OCI-LY1 (cell line): ENCODE measurements around the gene PTPRD.

Experiments used
- H2AFZ ChIP-seq: fragments of 200-600 bp; sonication (generic), shearing (Covaris generic); 2 replicates; pipeline ENCODE4 v1.6.0; 2014; ENCODE audit warnings: antibody characterized with exemption, mild to moderate bottlenecking, low read length
- H3F3A ChIP-seq: fragments of 200-600 bp; sonication (generic), shearing (Covaris generic); 2 replicates; pipeline ENCODE4 v1.6.0; 2014; ENCODE audit warnings: mild to moderate bottlenecking, antibody characterized with exemption, low read length, moderate library complexity; ENCODE audit not compliant: insufficient read depth
- H3K27ac ChIP-seq: fragments of 200-600 bp; sonication (generic); 2 replicates; pipeline ENCODE4 v1.5.1; 2014; ENCODE audit warnings: low read length, mixed run types, mild to moderate bottlenecking, low read depth; ENCODE audit not compliant: poor library complexity, severe bottlenecking
- H3K27me3 ChIP-seq: fragments of 200-600 bp; sonication (generic); 2 replicates; pipeline ENCODE4 v1.6.0; 2014; ENCODE audit warnings: antibody characterized with exemption, mild to moderate bottlenecking, low read length, moderate library complexity; ENCODE audit not compliant: insufficient read depth
- H3K36me3 ChIP-seq: fragments of 200-600 bp; sonication (generic); 2 replicates; pipeline ENCODE4 v1.6.1; 2014; ENCODE audit warnings: mild to moderate bottlenecking, antibody characterized with exemption, low read length, moderate library complexity, mixed read lengths; ENCODE audit not compliant: insufficient read depth
- H3K4me1 ChIP-seq: fragments of 200-600 bp; sonication (generic); 2 replicates; pipeline ENCODE4 v1.5.1; 2014; ENCODE audit warnings: mild to moderate bottlenecking, low read length, moderate library complexity; ENCODE audit not compliant: insufficient read depth, severe bottlenecking
- H3K4me2 ChIP-seq: fragments of 200-600 bp; sonication (generic), shearing (Covaris generic); 2 replicates; pipeline ENCODE4 v1.6.1; 2014; ENCODE audit warnings: low read length
- H3K4me3 ChIP-seq: fragments of 200-600 bp; sonication (generic); 2 replicates; pipeline ENCODE4 v1.5.1; 2014; ENCODE audit warnings: low read length, low read depth, mild to moderate bottlenecking, mixed read lengths; ENCODE audit not compliant: poor library complexity, severe bottlenecking
- H3K79me2 ChIP-seq: fragments of 200-600 bp; shearing (Covaris generic); 2 replicates; pipeline ENCODE4 v1.6.1; 2016; ENCODE audit warnings: mixed run types, low read length, mixed read lengths; ENCODE audit not compliant: insufficient read depth
- H3K9ac ChIP-seq: fragments of 200-600 bp; sonication (generic), shearing (Covaris generic); 2 replicates; pipeline ENCODE4 v1.6.1; 2014; ENCODE audit warnings: mild to moderate bottlenecking, low read length, mixed read lengths
- H3K9me2 ChIP-seq: fragments of 200-600 bp; sonication (generic), shearing (Covaris generic); 2 replicates; pipeline ENCODE4 v1.6.1; 2014; ENCODE audit warnings: low read depth, mild to moderate bottlenecking, low read length, mixed read lengths
- H3K9me3 ChIP-seq: fragments of 200-600 bp; shearing (Covaris generic); 2 replicates; pipeline ENCODE4 v1.6.1; 2014; ENCODE audit warnings: low read length, mixed read lengths
- H4K20me1 ChIP-seq: fragments of 200-600 bp; sonication (generic), shearing (Covaris generic); 2 replicates; pipeline ENCODE4 v1.6.0; 2016; ENCODE audit warnings: mild to moderate bottlenecking, low read length; ENCODE audit not compliant: insufficient read depth
- EZH2 ChIP-seq: fragments of 200-600 bp; sonication (generic), shearing (Covaris generic); IDR thresholded peaks from 2 replicates; pipeline ENCODE4 v1.8.0; 2017; ENCODE audit warnings: borderline replicate concordance, mixed run types, mild to moderate bottlenecking, antibody characterized with exemption, low read length, moderate library complexity, mixed read lengths
- TF ChIP-seq, protein P1 (sequence below): fragments of 200-600 bp; sonication (generic), shearing (Covaris generic); IDR thresholded peaks from 2 replicates; pipeline ENCODE4 v1.5.1; 2017; ENCODE audit warnings: mild to moderate bottlenecking, antibody characterized with exemption, low read length, moderate library complexity, mixed read lengths

Gene PTPRD

DNA sequence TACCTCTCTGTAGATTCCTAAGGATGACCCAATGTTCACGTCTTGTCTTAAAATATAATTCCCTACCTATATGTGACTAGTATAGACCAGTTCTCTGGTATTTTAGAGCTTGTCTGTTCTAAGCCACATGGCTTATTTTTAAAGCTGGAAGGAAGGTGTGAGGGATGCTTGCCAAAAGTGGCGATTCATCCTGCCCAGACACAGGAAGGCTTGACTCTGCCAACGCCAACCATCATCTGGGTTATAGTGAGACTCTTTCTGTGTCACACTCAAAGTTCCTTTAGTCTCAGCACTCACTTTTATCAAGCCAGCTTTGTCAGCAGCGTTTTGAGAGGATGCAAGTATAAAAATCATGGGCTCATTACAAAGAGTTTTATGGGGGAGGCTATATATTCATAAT lies 500.0 kb downstream of the PTPRD start:
- no peaks in the 10 kb centered on the region for H3K36me3 ChIP-seq
- no peaks in the 10 kb centered on the region for H3K79me2 ChIP-seq
- H3K4me3 ChIP-seq: no peak overlapping the region
- no peaks in the 10 kb centered on the region for H4K20me1 ChIP-seq
- H3K9ac ChIP-seq: no peak overlapping the region
- no peak overlapping the region for H3K4me2 ChIP-seq
- H3K27ac ChIP-seq: no peak overlapping the region
- H2AFZ ChIP-seq: no peak overlapping the region
- H3K9me3 ChIP-seq: no peaks in the 10 kb centered on the region
- H3K9me2 ChIP-seq: no peaks in the 10 kb centered on the region
- no peaks in the 10 kb centered on the region for H3F3A ChIP-seq
- TF ChIP-seq EZH2: no peak
- TF ChIP-seq, protein P1, sequence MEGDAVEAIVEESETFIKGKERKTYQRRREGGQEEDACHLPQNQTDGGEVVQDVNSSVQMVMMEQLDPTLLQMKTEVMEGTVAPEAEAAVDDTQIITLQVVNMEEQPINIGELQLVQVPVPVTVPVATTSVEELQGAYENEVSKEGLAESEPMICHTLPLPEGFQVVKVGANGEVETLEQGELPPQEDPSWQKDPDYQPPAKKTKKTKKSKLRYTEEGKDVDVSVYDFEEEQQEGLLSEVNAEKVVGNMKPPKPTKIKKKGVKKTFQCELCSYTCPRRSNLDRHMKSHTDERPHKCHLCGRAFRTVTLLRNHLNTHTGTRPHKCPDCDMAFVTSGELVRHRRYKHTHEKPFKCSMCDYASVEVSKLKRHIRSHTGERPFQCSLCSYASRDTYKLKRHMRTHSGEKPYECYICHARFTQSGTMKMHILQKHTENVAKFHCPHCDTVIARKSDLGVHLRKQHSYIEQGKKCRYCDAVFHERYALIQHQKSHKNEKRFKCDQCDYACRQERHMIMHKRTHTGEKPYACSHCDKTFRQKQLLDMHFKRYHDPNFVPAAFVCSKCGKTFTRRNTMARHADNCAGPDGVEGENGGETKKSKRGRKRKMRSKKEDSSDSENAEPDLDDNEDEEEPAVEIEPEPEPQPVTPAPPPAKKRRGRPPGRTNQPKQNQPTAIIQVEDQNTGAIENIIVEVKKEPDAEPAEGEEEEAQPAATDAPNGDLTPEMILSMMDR: no peak
- no peaks in the 10 kb centered on the region for H3K27me3 ChIP-seq
- no peaks in the 10 kb centered on the region for H3K4me1 ChIP-seq

GRCh38 chr9:10112070-10112469 lies 500.7 kb downstream of the PTPRD start:
- no peak overlapping the region for H2AFZ ChIP-seq
- no peaks in the 10 kb centered on the region for H3F3A ChIP-seq

GRCh38 chr9:10108815-10109214 lies 504.0 kb downstream of the PTPRD start:
- Histone ChIP-seq H3K36me3 (no peaks in the 10 kb centered on the region), H3F3A (no peaks in the 10 kb centered on the region), H3K9me2 (no peaks in the 10 kb centered on the region)

More at GRCh38 chr9:10112070-10112469, 500.7 kb downstream of the PTPRD start:
- Histone ChIP-seq H3K27ac (no peak overlapping the region), H3K4me3 (no peak overlapping the region), H3K9me3 (no peaks in the 10 kb centered on the region), H3K4me2 (no peak overlapping the region), H4K20me1 (no peaks in the 10 kb centered on the region), H3K9me2 (no peaks in the 10 kb centered on the region), H3K36me3 (no peaks in the 10 kb centered on the region), H3K79me2 (no peaks in the 10 kb centered on the region), H3K27me3 (no peaks in the 10 kb centered on the region), H3K9ac (no peak overlapping the region), H3K4me1 (no peaks in the 10 kb centered on the region)
- TF ChIP-seq EZH2: no peak
- TF ChIP-seq, protein P1: no peak

More at GRCh38 chr9:10108815-10109214, 504.0 kb downstream of the PTPRD start:
- Histone ChIP-seq H2AFZ (no peak overlapping the region), H3K27ac (no peak overlapping the region), H3K79me2 (no peaks in the 10 kb centered on the region), H3K4me2 (no peak overlapping the region), H3K9ac (no peak overlapping the region), H3K4me3 (no peak overlapping the region), H3K4me1 (no peaks in the 10 kb centered on the region), H3K9me3 (no peaks in the 10 kb centered on the region), H3K27me3 (no peaks in the 10 kb centered on the region), H4K20me1 (no peaks in the 10 kb centered on the region)
- TF ChIP-seq, protein P1: no peak
- no peak for TF ChIP-seq EZH2
